ENCODE data around the gene OSBP2. TPM values are rescaled to one million over a fixed set of nuclear protein-coding genes. Genes with fewer than 3 reads are reported as not detected.
A peak's percentile ranks its signal among the peaks of the same experiment; 100 is the strongest.

The OSBP2 gene
- total RNA-seq, 1 experiment from 2014 or later, result 6.2 TPM

GRCh38 chr22:30662040-30662439, 32.6 kb upstream of the OSBP2 start:
- peaks cover 16% of the 10 kb centered on the region for H3K4me1 Mint-ChIP-seq (ENCODE audit: low read depth, unreplicated experiment)
- H3K27me3 Mint-ChIP-seq (ENCODE audit: insufficient read depth, unreplicated experiment), result no peaks in the 10 kb centered on the region
- DNase-seq, result no peak
- ChIA-PET CTCF (no interaction called here), POLR2A (no interaction called here)
- TF ChIP-seq CTCF (IDR thresholded peaks at IDR 0.05; ENCODE audit: insufficient read depth in 1 of 2, low read depth in 1 of 2, low read length in 1 of 2, severe bottlenecking in 1 of 2, unreplicated experiment in 1 of 2), result no peak
- no TSS peak for BruUV-seq (replicated peaks)
- no peaks in the 10 kb centered on the region for H3K9me3 ChIP-seq
- H3K4me1 ChIP-seq, result peaks cover 4% of the 10 kb centered on the region; the same call in 1 of the 2 replicates
- no peak overlapping the region for H3K27ac Mint-ChIP-seq (ENCODE audit: unreplicated experiment)
- no peak overlapping the region for H3K4me3 Mint-ChIP-seq (ENCODE audit: unreplicated experiment)
- H3K4me3 ChIP-seq (ENCODE audit: low read depth, low read length), result no peak overlapping the region
- no peaks in the 10 kb centered on the region; the same call in 1 of the 2 replicates for H3K36me3 ChIP-seq (ENCODE audit: control insufficient read depth, insufficient read depth, low read length)
- no peaks in the 10 kb centered on the region for H3K9me3 Mint-ChIP-seq (ENCODE audit: unreplicated experiment)
- H3K36me3 Mint-ChIP-seq (ENCODE audit: insufficient read depth, unreplicated experiment), result peaks cover 4% of the 10 kb centered on the region
- no peaks in the 10 kb centered on the region; the same call in 1 of the 2 replicates for H3K27me3 ChIP-seq (replicated peaks; ENCODE audit: control insufficient read depth, insufficient read depth, low read length)
- intact Hi-C loops (cut with micrococcal nuclease; ENCODE audit: unreplicated experiment), result no loop called here

GRCh38 chr22:30664798-30665197, 29.9 kb upstream of the OSBP2 start:
- Mint-ChIP-seq H3K4me1 (ENCODE audit: low read depth, unreplicated experiment) (peaks cover 17% of the 10 kb centered on the region), H3K27ac (ENCODE audit: unreplicated experiment) (no peak overlapping the region), H3K36me3 (ENCODE audit: insufficient read depth, unreplicated experiment) (peaks cover 4% of the 10 kb centered on the region), H3K4me3 (ENCODE audit: unreplicated experiment) (no peak overlapping the region), H3K9me3 (ENCODE audit: unreplicated experiment) (no peaks in the 10 kb centered on the region), H3K27me3 (ENCODE audit: insufficient read depth, unreplicated experiment) (no peaks in the 10 kb centered on the region)
- Histone ChIP-seq H3K36me3 (ENCODE audit: control insufficient read depth, insufficient read depth, low read length) (no peaks in the 10 kb centered on the region; the same call in 1 of the 2 replicates), H3K9me3 (no peaks in the 10 kb centered on the region), H3K4me1 (peaks cover 4% of the 10 kb centered on the region; the same call in 1 of the 2 replicates), H3K27me3 (replicated peaks; ENCODE audit: control insufficient read depth, insufficient read depth, low read length) (no peaks in the 10 kb centered on the region; the same call in 1 of the 2 replicates), H3K4me3 (ENCODE audit: low read depth, low read length) (no peak overlapping the region)
- no peak for DNase-seq
- TF ChIP-seq CTCF (IDR thresholded peaks at IDR 0.05; ENCODE audit: insufficient read depth in 1 of 2, low read depth in 1 of 2, low read length in 1 of 2, severe bottlenecking in 1 of 2, unreplicated experiment in 1 of 2), result no peak
- CTCF ChIA-PET, result no interaction called here
- POLR2A ChIA-PET, result no interaction called here
- intact Hi-C loops (cut with micrococcal nuclease; ENCODE audit: unreplicated experiment), result no loop called here
- no TSS peak for BruUV-seq (replicated peaks)

GRCh38 chr22:30665266-30665665, 29.4 kb upstream of the OSBP2 start:
- H3K4me3 Mint-ChIP-seq (ENCODE audit: unreplicated experiment), result peak overlapping the region; percentile 94
- peaks cover 17% of the 10 kb centered on the region for H3K4me1 Mint-ChIP-seq (ENCODE audit: low read depth, unreplicated experiment)
- Histone ChIP-seq H3K9me3 (no peaks in the 10 kb centered on the region), H3K27me3 (replicated peaks; ENCODE audit: control insufficient read depth, insufficient read depth, low read length) (no peaks in the 10 kb centered on the region; the same call in 1 of the 2 replicates), H3K4me3 (ENCODE audit: low read depth, low read length) (no peak overlapping the region), H3K4me1 (peaks cover 4% of the 10 kb centered on the region; the same call in 1 of the 2 replicates), H3K36me3 (ENCODE audit: control insufficient read depth, insufficient read depth, low read length) (no peaks in the 10 kb centered on the region; the same call in 1 of the 2 replicates)
- ChIA-PET POLR2A (interaction anchor here (0.6 kb wide), 1 partner anchor 46 kb away, joined by 3 read pairs; no protein-coding TSS in a partner anchor), CTCF (interaction anchor here (0.6 to 0.9 kb wide), 3 partner anchors 90 to 607 kb away, joined by 3 to 5 read pairs (median 5); no protein-coding TSS in a partner anchor)
- H3K9me3 Mint-ChIP-seq (ENCODE audit: unreplicated experiment), result no peaks in the 10 kb centered on the region
- H3K27ac Mint-ChIP-seq (ENCODE audit: unreplicated experiment), result no peak overlapping the region
- DNase-seq, result no peak
- H3K27me3 Mint-ChIP-seq (ENCODE audit: insufficient read depth, unreplicated experiment), result no peaks in the 10 kb centered on the region
- intact Hi-C loops (cut with micrococcal nuclease; ENCODE audit: unreplicated experiment), result no loop called here
- peaks cover 4% of the 10 kb centered on the region for H3K36me3 Mint-ChIP-seq (ENCODE audit: insufficient read depth, unreplicated experiment)
- BruUV-seq (replicated peaks), result no TSS peak
- TF ChIP-seq CTCF (IDR thresholded peaks at IDR 0.05; ENCODE audit: insufficient read depth in 1 of 2, low read depth in 1 of 2, low read length in 1 of 2, severe bottlenecking in 1 of 2, unreplicated experiment in 1 of 2), result no peak
